HS-27A (cell line): ENCODE data around the gene MTHFR.
A peak's percentile ranks its signal among the peaks of the same experiment; 100 is the strongest.
"Not testable (repeated sequence)": the region's sequence is repeated elsewhere in the genome, so short reads cannot be mapped to it uniquely, and the experiment has no call there.

Experiments used
- DNase-seq: peaks from one replicate; pipeline ENCODE4 v3.0.0-alpha.2; 2012; ENCODE audit warnings: low read depth, missing footprints

Gene MTHFR

DNA sequence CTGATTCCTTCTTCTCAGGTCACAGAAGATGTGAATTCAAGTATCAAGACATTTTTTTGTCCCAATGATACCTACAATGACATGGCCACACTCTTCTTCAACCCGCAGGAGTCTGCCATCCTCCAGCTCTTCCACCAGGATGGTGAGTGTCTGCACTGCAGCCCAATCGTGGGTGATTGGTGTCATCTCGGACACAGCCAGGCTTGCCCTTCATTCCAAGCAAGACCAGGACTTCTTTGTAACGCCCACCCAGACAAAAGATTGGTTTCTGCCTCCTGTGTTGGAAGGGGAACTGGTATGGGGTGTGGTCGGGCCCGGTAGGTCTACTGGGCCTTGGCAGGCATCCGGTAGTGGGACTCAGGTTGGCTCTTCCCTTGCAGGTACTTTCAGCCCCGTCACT lies 27.7 kb upstream of the MTHFR start:
- no peak for DNase-seq

DNA sequence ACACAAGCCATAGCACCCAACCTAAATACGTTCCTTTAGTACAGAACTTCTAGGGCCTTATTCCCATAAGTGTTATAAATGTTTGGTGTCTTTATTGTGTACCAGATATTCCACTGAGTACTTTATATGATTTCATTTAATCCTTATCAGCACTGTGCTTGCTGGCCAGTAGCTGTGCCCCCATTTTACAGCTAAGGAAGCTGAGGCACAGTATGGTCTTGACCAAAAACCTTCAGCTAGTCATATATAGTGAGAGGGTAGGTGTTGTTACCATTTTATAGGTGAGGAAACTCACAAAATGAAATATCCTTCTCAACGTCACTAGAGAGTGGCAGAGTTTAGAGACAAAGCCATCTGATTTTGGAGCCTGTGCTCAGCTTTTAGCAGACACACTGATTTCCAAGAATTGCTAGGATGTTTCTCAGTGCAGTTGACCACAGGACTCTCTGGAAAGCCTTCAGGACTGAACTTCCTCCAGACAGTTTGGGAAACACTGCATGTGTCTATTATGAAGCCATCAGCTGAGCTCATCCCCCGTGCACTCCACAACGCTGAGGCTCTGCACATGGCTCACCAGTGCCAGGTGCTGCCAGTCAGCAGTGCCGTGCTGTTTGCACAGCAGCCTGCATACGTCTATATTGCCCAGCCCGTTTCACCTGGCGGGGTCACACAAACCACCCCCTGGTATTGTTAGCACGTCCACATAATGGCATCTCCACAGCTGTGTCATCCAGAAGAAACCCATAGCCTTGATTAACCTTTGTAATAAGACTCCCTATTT lies 26.4 kb upstream of the MTHFR start:
- no peak for DNase-seq

DNA sequence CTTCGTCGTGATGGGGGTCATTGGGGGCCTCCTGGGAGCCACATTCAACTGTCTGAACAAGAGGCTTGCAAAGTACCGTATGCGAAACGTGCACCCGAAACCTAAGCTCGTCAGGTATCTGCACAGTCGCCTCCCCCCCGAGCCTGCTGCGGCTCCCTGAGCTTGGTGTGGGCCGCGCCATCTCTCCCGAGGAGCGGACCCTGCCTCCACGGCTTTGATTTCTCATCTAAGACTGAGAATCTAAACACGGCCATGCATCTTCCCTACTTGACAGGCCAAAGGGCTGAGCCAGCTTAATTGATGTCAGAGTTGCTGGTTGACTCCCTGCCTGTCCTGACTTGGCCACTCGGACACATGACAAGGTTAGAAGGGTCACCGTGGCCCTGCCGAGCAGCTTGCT lies 22.7 kb upstream of the MTHFR start:
- DNase-seq = no peak

DNA sequence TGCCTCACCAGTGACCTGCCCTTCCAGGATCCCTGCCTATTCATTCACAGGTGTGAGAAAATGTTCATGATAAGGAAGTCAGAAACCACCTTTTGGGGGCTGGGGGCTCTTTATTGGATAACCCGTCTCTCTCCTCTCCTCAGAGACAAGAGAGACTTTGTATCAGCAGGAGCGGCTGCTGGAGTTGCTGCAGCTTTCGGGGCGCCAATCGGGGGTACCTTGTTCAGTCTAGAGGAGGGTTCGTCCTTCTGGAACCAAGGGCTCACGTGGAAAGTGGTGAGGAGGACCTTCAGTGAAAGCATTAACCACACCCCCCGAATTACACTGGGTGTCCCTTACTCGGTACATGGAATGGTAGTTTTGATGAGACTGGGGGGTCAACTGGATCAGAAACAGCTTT lies 21.2 kb upstream of the MTHFR start:
- no peak for DNase-seq

DNA sequence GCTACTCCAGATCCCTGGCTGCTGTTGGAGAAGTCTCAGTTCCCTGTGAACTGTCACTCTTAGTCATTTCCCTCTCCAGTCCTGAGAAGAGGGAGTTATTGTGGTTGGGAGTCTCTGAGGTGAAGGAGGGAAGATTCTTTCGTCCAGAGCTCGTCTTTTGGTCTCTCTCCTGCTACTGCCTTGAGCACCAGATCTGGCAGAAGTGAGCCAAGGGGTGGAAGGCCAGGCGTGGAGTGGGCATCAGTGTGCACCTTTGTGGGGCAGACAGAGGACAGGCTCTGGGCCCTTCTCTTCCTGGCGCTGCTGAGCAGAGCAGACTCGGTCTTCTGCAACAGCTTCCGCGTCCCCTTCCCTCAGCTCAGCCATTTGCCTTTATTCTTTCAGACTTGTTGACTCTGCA lies 19.4 kb upstream of the MTHFR start:
- DNase-seq = no peak

DNA sequence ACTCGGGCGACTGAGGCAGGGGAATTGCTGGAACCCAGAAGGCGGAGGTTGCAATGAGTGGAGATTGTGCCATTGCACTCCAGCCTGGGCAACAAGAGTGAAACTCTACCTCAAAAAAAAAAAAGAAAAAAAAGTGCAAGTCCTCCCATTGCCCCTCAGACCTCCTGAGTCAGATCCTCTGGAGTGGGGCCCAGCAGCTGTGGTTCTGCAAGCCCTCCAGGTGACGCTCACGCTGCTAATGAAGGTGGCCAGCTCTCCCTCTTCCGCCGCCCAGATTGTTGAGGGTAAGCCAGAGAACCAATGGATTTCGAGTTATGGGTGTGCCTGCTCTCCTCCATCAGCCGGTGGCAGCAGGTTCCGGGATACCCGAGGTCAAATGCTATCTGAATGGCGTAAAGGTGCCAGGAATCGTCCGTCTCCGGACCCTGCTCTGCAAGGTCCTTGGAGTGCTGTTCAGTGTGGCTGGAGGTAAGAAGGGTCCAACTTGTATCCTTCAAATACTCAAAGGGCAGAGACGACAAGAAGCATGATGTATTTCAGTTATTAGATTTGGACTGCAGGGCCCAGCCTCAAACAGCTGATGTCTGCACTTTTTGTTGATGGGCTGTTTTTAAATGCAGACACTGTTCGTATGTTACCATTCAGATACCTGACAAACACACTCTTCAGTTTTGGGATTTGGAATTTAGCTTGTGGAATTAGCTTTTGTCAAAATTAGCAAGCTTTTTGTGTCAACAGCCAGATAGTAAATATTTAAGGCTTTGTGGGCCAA lies 17.8 kb upstream of the MTHFR start:
- no peak for DNase-seq

DNA sequence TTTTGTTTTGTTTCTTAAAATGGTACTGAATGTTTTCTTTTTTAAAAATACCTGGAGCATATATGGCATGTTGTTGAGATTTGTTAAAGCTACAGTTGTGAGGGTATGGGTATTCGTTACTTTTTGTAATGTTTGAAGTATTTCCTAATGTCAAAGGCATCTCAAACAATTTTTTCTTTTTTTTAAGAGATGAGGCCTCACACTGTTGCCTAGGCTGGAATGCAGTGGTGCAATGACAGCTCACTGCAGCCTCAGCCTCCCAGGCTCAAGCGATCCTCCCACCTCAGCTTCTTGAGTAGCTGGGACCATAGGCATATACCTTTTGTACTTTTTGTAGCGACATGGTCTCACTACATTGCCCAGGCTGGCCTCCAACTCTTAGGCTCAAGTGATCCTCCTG lies 16.3 kb upstream of the MTHFR start:
- DNase-seq = no peak

DNA sequence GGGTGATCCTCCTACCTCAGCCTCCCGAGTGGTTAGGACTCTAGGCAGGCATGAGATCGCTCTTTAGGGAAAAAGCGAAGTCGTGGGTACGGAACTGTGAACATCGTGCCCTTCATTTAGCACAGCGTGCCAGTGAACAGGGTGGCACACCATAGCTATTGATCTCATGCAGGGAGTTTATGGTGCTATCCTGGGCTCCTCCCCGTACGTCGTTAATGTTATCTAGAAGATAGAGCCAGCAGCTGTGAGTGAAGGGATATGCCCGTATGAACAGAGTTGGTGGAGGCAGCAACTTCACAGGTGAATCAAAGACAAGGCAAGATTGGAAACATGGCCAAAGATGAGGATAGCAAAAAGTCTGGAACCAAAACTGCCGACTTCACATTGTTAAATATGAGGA lies 11.4 kb upstream of the MTHFR start:
- DNase-seq = no peak

DNA sequence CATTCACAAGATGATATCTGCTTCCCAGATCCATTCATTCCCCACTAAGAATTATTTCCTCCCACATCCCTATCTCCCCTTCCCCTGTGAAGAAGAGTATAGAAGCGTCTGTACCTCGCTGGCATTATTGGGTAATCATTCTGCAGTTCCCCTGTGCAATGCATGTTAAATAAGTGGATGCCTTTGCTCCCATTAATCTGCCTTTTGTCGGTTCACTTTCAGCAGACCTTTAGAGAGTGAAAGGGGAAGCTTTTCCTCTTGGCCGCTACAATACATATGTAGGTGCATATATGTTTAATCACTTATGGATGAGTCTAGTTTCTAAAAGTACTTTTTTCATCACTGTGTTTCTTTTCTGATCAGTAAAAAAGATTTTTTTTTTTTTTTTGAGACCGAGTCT lies 7.3 kb upstream of the MTHFR start:
- no peak for DNase-seq

DNA sequence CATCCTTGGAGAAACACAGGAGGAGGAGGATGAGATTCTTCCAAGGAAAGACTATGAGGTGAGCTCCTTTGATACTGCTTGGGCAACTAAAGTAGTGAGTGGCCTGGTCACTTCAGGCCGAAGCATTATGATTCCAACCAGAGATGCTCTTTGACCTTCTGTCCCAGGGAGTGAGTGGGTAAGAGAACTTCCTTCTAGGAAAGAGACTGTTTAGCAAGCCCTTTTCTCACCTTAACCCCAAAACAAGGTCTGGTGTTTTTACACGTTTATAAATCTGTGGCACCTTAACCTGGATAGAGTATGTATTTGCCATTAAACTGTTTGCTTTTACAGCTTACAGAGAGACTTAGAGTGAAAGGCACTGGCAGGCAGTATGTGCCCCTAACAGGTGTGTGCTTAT lies 1.4 kb upstream of the MTHFR start:
- no peak for DNase-seq

DNA sequence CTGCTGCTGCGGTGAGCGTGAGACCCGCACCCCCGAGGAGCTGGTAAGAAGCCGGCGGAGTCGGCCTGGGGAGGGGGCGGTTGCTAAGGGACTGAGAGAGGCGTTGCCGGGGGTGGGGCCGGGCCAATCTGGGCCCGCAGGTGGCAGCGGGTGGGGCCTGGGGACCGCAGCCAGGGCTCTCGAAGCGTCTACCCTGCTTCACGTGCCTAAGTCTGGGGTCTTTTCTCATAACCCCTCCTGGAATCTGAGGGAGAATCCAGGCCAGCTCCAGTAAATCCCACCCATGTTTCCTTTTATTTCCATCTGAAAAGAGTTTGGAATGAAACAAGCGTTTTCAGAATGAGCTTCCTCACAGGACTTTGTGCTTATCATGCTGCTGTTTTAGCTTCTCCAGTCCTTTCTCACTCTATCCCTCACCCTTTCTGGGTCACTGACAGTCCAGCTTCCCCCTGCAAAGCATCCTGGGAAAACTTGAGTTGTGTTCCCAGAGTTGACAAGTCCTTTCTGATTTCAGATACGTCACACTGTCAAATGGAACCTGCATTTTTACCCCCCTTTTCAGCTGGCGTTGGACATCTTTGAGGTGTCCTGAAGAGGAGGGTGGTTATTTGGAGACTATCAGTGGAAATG lies 658 bp upstream of the MTHFR start:
- no peak for DNase-seq

DNA sequence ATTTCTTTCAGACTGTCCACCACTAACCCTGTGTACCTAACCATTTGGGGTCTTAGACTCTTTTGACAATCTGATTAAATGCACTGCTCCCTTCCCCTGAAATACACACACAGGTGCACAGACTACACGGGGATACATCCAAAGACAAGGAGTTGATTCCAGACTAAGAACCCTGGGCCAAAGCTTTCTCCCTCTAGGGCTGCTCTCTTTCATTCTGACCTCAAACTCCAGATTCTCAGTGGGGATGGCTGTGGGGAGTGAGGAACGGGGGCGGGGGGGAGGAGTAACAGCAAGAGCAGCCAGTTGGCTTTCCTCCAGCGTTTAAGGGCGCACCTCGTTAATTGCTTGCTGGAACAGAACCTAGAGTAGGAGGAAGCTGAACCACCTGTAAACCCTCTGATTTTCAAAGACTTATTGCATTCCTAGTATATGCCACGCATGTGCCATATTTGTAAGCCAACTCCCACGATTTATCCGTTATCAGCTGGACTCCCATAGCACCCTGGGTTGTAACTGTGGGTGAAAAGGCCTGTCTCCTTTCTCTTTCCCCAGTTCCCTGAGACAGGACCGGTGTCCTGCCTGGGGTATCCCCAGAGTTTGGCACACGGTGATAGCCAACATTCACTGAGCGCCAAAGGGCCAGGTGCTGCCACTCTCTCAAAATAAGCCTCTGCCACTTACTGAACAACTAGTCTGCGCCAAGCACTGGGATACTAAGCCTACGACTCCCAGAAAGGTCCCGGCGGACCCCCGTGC lies 920 bp downstream of the MTHFR start:
- DNase-seq = no peak

DNA sequence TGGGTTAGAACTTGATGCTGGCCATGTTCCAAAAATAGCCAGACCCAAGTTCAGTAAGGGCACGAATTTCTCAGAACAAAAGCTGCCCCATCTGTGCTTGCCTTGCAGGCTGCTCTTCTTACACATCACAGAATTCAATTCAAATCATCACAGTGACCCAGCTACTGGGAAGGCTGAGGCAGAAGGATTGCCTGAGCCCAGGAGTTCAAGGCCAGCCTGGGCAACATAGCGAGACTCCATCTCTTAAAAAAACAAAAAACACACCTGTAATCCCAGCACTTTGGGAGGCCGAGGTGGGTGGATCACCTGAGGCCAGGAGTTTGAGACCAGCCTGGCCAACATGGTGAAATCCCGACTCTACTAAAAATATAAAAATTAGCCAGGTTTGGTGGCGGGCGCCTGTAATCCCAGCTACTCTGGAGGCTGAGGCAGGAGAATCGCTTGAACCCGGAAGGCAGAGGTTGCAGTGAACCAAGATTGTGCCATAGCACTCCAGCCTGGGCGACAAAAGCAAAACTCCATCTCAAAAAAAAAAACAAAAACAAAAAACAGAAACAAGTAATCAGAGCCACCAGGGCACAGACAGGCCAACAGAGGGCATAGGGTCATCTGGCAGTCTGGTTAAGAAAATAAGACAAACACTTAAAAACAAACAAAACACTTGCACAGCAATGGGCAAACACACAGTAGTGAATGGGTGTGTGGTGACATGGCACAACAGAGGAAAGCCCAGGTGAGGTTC lies 1.7 kb downstream of the MTHFR start:
- not testable (repeated sequence) for DNase-seq

DNA sequence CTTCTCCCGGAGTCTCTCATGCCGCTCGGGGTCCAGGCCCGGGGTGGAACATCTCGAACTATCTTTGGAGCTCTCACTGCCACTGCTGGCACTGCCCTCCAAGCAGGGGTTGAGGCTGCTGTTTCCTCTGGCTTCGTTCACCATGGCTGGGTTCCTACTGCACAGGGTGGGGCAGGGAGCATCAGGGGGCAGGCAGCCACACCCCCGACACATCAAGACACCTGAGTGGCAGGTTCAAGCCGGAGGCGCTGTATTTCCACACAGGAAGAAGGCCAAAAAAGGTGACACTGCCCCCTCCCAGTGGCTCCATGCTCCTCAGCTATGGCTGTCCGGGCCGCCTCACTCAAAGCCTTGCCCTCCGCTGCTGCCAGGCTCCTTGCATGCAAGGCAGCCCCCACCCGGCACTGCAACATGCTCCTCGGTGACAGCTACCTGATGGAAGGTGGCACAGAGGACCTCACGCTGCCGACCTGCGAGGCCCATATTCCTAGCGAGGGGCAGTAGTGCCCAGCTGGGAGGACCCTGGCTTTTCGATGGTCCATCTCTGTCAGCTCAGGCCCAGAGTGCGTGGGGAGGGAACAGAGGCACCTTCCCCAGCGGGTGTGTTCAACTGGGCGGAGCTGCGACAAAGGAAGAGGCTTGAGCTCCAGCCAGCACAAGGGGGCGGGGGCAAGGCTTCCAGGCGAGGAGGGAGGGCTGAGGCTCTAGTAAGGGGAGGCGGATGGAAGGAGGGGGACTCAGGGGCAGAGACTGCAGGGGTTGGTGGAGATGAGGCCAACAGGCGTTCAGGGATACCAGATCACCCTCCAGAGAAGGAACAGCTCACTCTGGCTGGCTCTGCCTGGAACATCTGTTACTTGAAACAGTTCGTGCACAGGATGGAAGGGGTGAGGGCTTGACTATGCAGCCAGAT lies 2.5 kb downstream of the MTHFR start:
- peak; percentile 76 for DNase-seq

DNA sequence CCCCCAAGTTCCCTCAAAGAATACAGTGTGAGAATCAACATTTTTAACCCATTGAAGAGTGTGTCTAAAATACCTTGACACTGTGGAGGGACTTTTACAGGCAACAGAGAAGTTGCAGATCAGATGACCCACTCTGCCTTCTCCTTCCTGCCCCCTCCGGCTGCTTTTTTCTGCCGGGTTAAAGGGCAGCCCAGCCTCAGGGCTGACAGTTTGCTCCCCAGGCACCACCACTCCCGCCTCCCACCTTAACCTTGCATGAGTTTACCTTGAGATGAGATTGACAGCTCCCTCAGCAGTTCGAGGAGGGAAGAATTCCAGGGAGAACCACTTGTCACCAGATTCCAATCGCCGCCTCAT lies 3.2 kb downstream of the MTHFR start:
- DNase-seq = no peak

DNA sequence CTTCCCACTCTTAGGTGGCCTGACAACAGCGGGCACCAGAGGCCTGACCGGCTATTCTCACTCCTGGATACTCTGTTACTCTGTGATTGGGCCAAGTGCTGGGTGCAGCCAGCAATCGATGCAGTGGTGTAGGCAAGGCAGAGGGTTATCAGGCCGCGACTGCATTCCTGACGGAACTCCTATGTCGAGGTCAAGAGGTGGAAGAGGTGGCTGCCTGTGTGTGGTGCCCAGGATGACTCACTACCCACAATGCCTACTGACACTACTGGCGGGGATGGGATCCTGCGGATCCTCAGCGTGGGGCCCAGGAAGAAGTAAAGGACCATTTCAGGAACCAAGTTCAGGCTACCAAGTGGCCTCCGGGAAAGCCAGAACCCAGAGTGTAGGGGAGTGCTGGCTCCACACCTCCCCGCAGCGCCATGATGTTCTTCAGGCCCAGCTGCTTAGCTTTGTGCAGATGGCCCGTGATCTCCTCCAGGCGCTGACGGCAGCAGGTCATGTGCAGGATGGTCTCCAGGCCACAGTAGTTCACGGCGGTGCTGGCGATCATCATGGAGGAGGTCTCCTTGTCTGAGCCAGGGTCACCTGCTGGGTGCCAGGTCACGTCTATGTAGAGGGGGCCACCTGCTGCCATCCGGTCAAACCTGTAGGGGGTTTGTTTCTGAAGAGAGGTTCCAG lies 4.9 kb downstream of the MTHFR start:
- no peak for DNase-seq

DNA sequence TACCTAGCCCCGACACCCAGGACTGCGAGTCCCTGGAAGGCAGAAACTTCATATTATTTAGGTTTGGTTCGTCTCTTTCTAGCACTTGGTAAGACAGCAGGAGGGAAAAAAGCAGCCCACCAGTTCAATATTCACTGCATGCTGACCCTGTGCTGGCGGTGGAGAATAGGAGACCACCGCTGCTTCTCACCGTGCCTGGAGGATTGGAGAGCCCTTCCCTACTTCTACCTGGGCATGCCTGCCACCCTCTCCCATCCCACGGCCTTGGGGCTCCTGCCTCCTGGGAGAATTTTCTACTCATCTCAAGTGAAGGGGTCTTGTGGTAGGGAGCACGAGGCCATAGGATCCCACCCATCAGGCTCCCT lies 5.4 kb downstream of the MTHFR start:
- no peak for DNase-seq

DNA sequence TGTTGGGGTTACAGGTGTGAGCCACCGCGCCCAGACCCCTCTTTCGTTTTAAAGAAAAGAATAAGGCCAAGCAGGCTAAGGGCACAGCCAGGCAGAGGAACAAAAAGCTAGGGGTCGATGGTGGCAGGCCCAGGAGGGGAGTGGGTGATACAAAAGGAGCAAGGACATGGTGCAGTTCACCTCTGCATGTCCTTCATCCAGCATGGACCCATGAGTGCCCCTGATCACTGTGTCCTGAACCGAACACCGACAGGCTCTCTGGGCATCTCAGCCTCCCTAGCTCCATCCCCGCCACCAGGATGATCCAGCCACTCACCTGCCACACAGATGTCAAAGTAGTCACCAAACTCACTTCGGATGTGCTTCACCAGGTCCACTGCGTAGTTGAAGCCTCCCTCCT lies 5.9 kb downstream of the MTHFR start:
- no peak for DNase-seq

DNA sequence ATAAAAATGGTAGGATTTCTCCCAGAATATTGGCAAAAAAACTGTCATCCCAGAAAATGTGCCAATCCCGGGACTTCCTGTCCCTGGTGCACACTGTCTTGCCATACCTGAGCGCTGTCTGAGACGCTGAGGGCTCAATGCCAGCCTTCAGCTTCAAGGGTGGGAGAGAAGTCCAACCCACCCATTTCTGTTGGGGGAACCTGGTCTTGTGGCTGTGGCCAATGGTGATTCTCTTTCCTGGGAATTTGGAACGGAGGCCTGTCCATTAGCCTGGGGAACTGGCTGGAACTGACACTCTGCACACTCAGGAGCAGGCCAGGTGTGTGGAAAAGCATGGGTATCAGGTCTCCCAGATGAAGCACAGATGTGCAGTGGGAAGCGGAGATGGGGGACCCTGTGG lies 6.7 kb downstream of the MTHFR start:
- no peak for DNase-seq

DNA sequence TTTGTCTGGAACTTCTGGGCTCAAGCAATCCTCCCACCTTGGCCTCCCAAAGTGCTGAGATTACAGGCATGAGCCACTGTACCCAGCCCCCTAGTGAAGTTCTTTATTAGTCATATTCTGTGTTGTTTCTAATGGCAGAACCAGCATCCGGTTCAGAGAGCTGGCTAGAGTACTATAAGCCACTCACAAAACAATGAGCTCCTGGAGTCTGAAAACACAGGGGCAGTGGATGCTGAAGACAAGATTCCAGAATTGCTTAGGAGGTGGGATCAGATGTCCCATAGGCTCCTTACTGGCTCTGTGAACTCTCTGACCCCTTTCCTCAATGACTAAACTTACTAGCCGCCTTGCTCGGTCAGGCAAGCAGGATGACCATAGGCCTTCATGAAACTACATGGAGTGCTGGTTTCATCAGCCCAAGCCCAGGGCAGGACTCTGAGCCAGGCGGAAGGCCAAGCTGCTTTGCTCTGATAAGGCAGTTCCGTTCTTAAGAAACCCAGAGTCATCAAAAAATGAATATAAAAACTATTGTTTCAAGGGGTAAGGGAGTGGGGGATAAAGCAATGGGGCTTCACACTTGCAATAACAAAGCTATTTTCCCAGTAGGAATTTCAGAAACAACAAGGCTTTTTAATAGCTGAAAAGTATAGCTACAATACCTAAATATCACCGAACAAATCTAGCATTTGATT lies 8.1 kb downstream of the MTHFR start:
- no peak for DNase-seq
